ENCODE measurements around the gene SLC9A8. TPM values are rescaled to one million over a fixed set of nuclear protein-coding genes. Genes with fewer than 3 reads are reported as not detected.
"Not testable (repeated sequence)": the region's sequence is repeated elsewhere in the genome, so short reads cannot be mapped to it uniquely, and the experiment has no call there.

The SLC9A8 gene
- total RNA-seq, 1 donor from 2014 or later, result 5.2 TPM

DNA sequence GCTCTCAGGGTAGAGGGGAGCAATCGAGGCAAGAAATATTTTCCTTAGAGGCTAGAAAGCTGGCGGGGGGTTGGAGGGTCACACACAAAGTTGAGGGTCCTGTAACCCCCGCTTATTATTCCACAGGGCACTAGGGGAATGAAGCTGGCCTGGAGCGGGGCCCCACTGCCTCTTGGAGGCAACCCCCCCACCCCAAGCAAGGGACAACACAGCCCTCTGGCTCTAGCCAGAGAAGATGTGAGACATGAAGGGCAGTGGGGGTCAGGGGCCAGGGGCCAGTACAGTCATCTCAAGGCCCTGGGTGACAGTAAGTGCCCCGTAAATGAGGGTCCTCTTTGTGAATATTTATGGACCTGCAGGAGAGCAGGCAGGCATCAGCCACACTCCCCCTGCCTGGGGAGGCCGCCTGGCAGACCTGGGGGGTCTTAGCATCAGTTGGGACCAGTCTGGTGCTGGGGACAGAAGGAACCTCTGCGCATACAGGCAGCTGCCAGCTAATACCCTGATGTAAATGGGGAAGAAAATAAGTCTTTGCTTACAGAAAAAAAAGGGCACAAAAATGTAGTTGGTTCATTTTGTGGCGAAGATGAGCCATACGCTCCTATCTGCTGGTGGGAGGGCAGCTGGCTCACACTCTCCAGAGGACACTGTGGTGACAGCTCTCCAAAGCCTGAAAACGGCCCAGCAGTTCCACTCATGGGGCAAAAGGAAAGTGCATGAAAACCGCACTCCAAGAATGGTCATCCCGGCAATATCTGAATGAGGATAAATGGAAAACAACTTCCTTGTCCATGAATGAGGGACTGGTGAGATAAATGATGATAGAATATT lies 80.8 kb downstream of the SLC9A8 start:
- Mint-ChIP-seq H3K36me3 (ENCODE audit: low read depth) (no peaks in the 10 kb centered on the region), H3K4me3 (ENCODE audit: unreplicated experiment) (no peak overlapping the region), H3K4me1 (ENCODE audit: low read depth) (peaks cover 37% of the 10 kb centered on the region), H3K9me3 (ENCODE audit: low read depth) (peaks cover 5% of the 10 kb centered on the region), H3K27me3 (ENCODE audit: low read depth) (no peaks in the 10 kb centered on the region), H3K27ac (ENCODE audit: unreplicated experiment) (no peak overlapping the region)
- DNase-seq (ENCODE audit: low spot score), result peak; percentile 41
- TF ChIP-seq, protein P1, sequence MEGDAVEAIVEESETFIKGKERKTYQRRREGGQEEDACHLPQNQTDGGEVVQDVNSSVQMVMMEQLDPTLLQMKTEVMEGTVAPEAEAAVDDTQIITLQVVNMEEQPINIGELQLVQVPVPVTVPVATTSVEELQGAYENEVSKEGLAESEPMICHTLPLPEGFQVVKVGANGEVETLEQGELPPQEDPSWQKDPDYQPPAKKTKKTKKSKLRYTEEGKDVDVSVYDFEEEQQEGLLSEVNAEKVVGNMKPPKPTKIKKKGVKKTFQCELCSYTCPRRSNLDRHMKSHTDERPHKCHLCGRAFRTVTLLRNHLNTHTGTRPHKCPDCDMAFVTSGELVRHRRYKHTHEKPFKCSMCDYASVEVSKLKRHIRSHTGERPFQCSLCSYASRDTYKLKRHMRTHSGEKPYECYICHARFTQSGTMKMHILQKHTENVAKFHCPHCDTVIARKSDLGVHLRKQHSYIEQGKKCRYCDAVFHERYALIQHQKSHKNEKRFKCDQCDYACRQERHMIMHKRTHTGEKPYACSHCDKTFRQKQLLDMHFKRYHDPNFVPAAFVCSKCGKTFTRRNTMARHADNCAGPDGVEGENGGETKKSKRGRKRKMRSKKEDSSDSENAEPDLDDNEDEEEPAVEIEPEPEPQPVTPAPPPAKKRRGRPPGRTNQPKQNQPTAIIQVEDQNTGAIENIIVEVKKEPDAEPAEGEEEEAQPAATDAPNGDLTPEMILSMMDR (IDR thresholded peaks at IDR 0.05), result no peak

DNA sequence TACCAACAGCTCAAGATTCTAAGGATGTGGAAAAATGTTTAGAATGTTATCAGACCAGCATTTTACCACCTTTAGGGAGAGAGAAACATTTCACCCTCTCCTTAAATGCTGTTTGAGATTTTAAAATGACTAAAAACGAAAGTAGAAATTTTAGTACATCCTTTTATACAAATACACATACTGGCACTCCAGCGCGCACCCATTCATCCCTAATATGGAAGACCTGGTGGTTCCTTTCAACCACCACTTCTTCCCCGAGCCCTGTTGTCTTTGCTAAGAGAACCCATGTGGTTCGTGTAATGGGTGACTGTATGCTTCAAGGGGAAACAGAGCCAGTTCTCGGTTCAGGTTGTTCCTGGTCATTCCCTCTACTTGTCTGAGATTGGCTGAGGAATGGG lies 81.4 kb downstream of the SLC9A8 start:
- TF ChIP-seq, protein P1 (IDR thresholded peaks at IDR 0.05), result no peak
- Mint-ChIP-seq H3K4me3 (ENCODE audit: unreplicated experiment) (no peak overlapping the region), H3K36me3 (ENCODE audit: low read depth) (no peaks in the 10 kb centered on the region), H3K9me3 (ENCODE audit: low read depth) (peaks cover 5% of the 10 kb centered on the region), H3K4me1 (ENCODE audit: low read depth) (peaks cover 30% of the 10 kb centered on the region), H3K27me3 (ENCODE audit: low read depth) (no peaks in the 10 kb centered on the region), H3K27ac (ENCODE audit: unreplicated experiment) (no peak overlapping the region)
- no peak for DNase-seq (ENCODE audit: low spot score)

DNA sequence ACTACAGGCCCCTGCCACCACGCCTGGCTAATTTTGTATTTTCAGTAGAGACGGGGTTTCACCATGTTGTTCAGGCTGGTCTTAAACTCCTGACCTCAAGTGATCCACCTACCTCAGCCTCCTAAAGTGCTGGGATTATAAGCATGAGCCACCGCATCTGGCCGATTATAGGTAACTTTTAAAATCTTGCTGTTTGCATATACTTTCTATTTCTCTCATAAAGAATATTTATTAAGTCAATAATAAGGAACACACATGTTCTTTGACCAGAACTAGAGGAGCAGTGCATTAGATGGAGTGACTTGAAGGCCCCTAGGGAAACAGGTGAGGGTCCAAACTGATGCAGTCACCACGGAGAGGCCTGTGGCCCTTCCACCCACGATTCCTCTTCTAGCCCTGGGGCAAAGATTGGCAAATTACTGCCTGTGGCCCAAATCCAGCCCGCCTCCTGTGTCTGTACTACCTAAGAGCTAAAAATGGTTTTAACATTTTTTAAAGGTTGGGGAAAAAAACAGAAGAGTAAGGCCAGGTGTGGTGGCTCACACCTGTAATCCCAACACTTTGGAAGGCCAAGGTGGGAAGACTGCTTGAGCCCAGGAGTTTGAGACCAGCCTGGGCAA lies 83.0 kb downstream of the SLC9A8 start:
- not testable (repeated sequence) for H3K36me3 Mint-ChIP-seq (ENCODE audit: low read depth); H3K27me3 Mint-ChIP-seq (ENCODE audit: low read depth); H3K4me3 Mint-ChIP-seq (ENCODE audit: unreplicated experiment); H3K27ac Mint-ChIP-seq (ENCODE audit: unreplicated experiment); H3K9me3 Mint-ChIP-seq (ENCODE audit: low read depth); DNase-seq (ENCODE audit: low spot score)
- peaks cover 25% of the 10 kb centered on the region for H3K4me1 Mint-ChIP-seq (ENCODE audit: low read depth)

DNA sequence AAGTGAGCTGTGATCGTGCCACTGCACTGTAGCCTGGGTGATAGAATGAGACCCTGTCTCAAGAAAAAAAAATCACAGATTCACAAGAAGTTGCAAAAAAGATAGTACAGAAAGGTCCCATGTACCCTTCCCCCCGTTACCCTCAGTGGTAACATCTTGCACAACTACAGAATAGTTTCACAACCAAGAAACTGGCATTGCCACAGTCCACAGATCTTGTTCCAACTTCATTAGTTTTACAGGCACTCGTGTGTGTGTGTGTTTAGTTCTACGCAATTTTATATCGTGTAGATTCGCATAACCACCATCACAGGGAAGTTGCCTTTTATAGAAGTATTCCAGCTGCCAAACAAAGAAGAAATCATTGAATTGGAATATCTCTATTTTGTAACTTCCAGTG lies 83.6 kb downstream of the SLC9A8 start:
- Mint-ChIP-seq H3K9me3 (ENCODE audit: low read depth) (peaks cover 5% of the 10 kb centered on the region), H3K27me3 (ENCODE audit: low read depth) (no peaks in the 10 kb centered on the region), H3K27ac (ENCODE audit: unreplicated experiment) (no peak overlapping the region), H3K4me3 (ENCODE audit: unreplicated experiment) (no peak overlapping the region), H3K36me3 (ENCODE audit: low read depth) (no peaks in the 10 kb centered on the region), H3K4me1 (ENCODE audit: low read depth) (peaks cover 23% of the 10 kb centered on the region)
- TF ChIP-seq, protein P1 (IDR thresholded peaks at IDR 0.05), result no peak
- DNase-seq (ENCODE audit: low spot score), result no peak

DNA sequence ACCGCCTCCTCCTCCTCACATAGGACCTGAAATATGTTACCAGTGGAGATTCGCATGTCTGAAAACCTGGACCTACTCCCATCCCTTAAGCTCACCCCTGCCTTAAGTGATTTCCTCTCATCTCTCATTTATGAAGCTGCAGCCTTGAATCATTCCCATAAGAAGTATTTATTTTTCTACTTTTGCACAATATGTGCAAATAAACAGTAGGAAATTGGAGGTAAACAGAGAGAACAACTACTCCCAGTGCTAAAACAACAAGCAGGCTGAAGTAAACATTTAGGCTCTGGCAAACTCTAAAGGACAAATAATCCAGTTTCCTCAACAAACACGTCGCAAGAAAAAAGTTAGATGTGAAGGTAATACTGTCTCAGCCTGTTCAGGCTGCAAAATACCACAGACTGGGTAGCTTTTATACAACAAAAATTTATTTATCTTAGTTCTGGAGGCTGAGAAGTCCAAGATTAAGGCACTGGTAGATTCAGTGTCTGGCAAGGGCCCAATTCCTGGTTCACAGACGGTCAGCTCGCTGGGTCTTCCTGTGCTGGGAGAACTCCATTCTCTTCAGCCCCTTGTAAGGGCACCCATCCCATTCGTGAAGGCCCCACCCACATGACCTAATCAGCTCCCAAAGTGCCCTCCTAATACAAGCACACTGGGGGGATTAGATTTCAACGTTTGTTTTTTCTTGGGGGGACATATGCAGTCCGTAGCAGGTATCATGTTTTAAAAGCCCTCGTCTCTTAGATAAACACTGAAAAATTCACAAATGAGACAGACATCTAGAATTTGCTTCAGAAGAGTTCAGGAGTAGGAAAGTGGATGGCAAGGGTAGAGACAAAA lies 87.1 kb downstream of the SLC9A8 start:
- H3K4me1 Mint-ChIP-seq (ENCODE audit: low read depth), result peaks cover 10% of the 10 kb centered on the region
- no peaks in the 10 kb centered on the region for H3K27me3 Mint-ChIP-seq (ENCODE audit: low read depth)
- H3K4me3 Mint-ChIP-seq (ENCODE audit: unreplicated experiment), result no peak overlapping the region
- H3K27ac Mint-ChIP-seq (ENCODE audit: unreplicated experiment), result no peak overlapping the region
- TF ChIP-seq, protein P1 (IDR thresholded peaks at IDR 0.05), result no peak
- H3K36me3 Mint-ChIP-seq (ENCODE audit: low read depth), result peaks cover 5% of the 10 kb centered on the region
- H3K9me3 Mint-ChIP-seq (ENCODE audit: low read depth), result peaks cover 5% of the 10 kb centered on the region
- DNase-seq (ENCODE audit: low spot score), result no peak
